Nephron (organoid): ENCODE measurements around the gene RGCC.

Source experiments
- H3K27ac Mint-ChIP-seq, 3 experiments: 2 replicates each; pipeline ENCODE4 v1.8.0; 2020; ENCODE audit warnings: mixed read lengths in 3 of 3, mild to moderate bottlenecking in 2 of 3, moderate library complexity in 1 of 3
- H3K27me3 Mint-ChIP-seq: 2 replicates; pipeline ENCODE4 v1.8.0; 2021; ENCODE audit warnings: low read depth, mild to moderate bottlenecking, moderate library complexity, mixed read lengths
- H3K36me3 Mint-ChIP-seq: 2 replicates; pipeline ENCODE4 v1.8.0; 2020; ENCODE audit warnings: low read depth, mixed read lengths
- H3K4me1 Mint-ChIP-seq: 2 replicates; pipeline ENCODE4 v1.8.0; 2020; ENCODE audit warnings: mixed read lengths
- H3K4me3 Mint-ChIP-seq, 3 experiments: 2 replicates each; pipeline ENCODE4 v1.8.0; 2020; ENCODE audit warnings: mild to moderate bottlenecking in 3 of 3, mixed read lengths in 3 of 3, moderate library complexity in 2 of 3
- H3K9me3 Mint-ChIP-seq: 2 replicates; pipeline ENCODE4 v1.8.0; 2020; ENCODE audit warnings: mixed read lengths
- TF ChIP-seq, protein P1 (sequence below), 3 experiments: fragments of 200-600 bp; sonication (generic); IDR thresholded peaks; one replicate each; pipeline ENCODE4 v1.5.0; 2021; ENCODE audit warnings: antibody characterized with exemption in 3 of 3; ENCODE audit not compliant: unreplicated experiment in 3 of 3

The RGCC gene

DNA sequence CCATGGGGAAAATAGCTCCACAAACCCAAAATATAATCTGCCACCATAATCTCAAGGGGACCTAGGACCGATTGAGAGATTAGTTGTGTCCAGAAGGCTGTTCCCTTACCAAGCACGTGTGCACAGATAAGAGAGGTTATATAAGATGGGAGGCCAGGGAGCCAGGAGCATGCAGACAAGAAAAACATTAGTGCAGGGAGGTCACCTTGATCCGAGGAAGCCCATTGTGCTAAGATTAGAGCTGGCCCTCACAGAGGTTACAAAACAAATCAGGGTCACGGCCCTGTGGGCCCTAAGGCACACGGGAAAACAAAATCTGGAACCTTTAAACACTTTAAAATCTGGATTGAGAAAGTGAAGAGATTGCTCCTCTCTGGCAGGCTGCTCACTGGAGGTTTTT lies 37.7 kb downstream of the RGCC start:
- no peaks in the 10 kb centered on the region for H3K9me3 Mint-ChIP-seq

DNA sequence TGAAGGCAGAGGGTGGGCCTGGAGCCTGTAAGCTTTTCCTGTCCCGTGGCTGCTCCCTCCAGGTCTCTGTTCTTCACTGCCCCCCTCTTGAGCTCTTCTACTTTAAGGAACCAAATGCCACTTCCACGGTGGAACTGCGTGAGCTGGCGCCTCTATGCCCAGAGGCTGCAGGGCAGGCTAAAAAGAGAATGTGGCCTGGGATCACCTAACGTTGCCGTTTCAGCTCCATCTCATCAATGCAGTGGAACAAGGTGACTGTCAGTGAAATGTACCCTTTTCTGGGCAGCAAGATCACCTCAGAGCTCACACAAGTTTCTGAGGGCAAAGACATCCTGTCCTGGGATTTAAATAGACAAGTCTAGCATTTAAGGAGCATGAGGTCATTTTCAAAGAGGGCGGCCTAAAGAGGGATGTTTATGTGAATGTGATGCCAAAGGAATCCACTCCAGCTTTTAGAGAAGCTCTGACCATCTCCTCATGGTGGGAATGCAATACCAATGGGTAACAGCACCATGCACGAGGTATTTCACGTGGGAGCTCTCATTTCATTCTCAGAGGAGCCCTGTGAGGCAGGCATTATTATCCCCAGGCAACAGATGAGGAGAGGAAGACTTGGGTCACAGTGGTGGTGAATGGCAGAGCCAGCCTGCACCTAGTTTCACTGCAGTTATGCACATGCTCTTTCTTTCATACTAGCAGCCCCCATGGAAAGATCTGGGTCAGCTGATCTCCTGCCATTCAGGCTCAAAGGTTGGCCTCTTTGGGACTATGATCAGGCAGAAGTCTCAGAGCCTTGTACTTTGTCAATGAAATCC lies 39.3 kb downstream of the RGCC start:
- H3K9me3 Mint-ChIP-seq, result no peaks in the 10 kb centered on the region
- TF ChIP-seq, protein P1, sequence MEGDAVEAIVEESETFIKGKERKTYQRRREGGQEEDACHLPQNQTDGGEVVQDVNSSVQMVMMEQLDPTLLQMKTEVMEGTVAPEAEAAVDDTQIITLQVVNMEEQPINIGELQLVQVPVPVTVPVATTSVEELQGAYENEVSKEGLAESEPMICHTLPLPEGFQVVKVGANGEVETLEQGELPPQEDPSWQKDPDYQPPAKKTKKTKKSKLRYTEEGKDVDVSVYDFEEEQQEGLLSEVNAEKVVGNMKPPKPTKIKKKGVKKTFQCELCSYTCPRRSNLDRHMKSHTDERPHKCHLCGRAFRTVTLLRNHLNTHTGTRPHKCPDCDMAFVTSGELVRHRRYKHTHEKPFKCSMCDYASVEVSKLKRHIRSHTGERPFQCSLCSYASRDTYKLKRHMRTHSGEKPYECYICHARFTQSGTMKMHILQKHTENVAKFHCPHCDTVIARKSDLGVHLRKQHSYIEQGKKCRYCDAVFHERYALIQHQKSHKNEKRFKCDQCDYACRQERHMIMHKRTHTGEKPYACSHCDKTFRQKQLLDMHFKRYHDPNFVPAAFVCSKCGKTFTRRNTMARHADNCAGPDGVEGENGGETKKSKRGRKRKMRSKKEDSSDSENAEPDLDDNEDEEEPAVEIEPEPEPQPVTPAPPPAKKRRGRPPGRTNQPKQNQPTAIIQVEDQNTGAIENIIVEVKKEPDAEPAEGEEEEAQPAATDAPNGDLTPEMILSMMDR (IDR thresholded peaks at IDR 0.05; ENCODE audit: unreplicated experiment in 3 of 3), result no peak
- H3K4me1 Mint-ChIP-seq, result no peaks in the 10 kb centered on the region
- peaks cover 15% of the 10 kb centered on the region for H3K27me3 Mint-ChIP-seq
- no peaks in the 10 kb centered on the region for H3K36me3 Mint-ChIP-seq
- no peak overlapping the region for H3K4me3 Mint-ChIP-seq
- no peak overlapping the region for H3K27ac Mint-ChIP-seq

More for the DNA sequence above, 37.7 kb downstream of the RGCC start:
- H3K27me3 Mint-ChIP-seq, result peaks cover 9% of the 10 kb centered on the region
- no peaks in the 10 kb centered on the region for H3K4me1 Mint-ChIP-seq
- no peak overlapping the region for H3K4me3 Mint-ChIP-seq
- TF ChIP-seq, protein P1 (IDR thresholded peaks at IDR 0.05; ENCODE audit: unreplicated experiment in 3 of 3), result no peak
- H3K27ac Mint-ChIP-seq, result no peak overlapping the region
- H3K36me3 Mint-ChIP-seq, result no peaks in the 10 kb centered on the region

DNA sequence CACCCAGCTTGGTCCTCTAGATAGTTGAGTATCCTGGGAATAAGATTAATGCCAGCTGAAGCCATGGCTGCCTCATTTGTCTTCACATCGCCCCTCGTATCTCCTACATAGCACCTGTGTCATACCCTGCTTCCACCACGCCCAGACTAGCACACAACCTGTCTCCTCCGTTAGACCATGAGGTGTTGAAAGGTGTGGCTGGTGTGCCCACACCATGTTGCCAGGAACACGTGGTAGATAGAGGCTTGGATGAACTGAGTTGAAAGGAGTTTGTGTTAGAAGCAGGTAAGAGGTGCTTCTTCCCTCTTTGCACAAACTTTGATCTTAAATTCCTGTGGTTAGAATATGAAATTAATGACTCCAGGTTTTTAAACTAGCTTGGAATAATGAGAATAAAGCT lies 40.1 kb downstream of the RGCC start:
- Mint-ChIP-seq H3K4me1 (no peaks in the 10 kb centered on the region), H3K36me3 (no peaks in the 10 kb centered on the region), H3K9me3 (no peaks in the 10 kb centered on the region), H3K27ac (no peak overlapping the region), H3K27me3 (peaks cover 15% of the 10 kb centered on the region), H3K4me3 (no peak overlapping the region)
- TF ChIP-seq, protein P1 (IDR thresholded peaks at IDR 0.05; ENCODE audit: unreplicated experiment in 3 of 3), result no peak

DNA sequence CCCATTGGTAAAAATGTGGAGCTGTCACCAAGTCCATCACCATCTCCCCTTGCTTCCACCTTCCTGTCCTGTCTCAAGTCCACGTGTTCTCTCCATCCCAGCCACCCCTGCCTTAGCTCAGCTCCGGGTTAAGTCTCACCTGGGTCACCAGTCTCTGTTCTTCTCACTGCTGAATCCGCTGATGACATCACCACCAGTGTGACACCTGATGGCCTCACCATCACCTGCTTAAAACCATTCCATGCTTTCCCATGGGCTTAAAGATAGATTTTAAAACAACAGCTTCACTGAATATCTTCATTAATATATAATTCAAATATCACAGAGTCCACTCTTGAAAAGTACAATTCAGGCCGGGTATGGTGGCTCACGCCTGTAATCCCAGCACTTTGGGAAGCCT lies 42.1 kb downstream of the RGCC start:
- H3K27ac Mint-ChIP-seq, result no peak overlapping the region
- no peaks in the 10 kb centered on the region for H3K4me1 Mint-ChIP-seq
- peaks cover 13% of the 10 kb centered on the region for H3K9me3 Mint-ChIP-seq
- no peak overlapping the region for H3K4me3 Mint-ChIP-seq
- TF ChIP-seq, protein P1 (IDR thresholded peaks at IDR 0.05; ENCODE audit: unreplicated experiment in 3 of 3), result no peak
- H3K27me3 Mint-ChIP-seq, result peaks cover 15% of the 10 kb centered on the region
- H3K36me3 Mint-ChIP-seq, result no peaks in the 10 kb centered on the region

DNA sequence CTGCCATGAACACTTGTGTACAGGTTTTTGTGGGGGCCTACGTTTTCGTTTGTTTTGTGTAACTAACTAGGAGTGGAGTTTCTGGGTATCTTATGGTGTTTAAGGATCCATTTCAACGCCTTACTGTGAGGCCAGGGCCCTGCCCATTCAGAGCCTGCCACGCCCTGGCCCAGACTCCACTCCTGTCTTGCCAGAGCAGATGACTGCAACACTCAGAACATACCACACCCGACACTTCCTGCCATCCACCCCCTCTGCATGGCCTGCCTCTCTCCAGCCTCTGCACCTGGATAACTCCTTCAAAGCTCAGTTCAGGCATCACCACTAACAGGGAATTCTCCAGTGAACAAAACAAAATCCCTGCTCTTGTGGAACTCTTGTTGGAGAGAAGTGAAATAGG lies 43.2 kb downstream of the RGCC start:
- Mint-ChIP-seq H3K27me3 (peaks cover 15% of the 10 kb centered on the region), H3K27ac (no peak overlapping the region), H3K9me3 (peaks cover 16% of the 10 kb centered on the region), H3K4me1 (no peaks in the 10 kb centered on the region), H3K36me3 (no peaks in the 10 kb centered on the region), H3K4me3 (no peak overlapping the region)
- TF ChIP-seq, protein P1 (IDR thresholded peaks at IDR 0.05; ENCODE audit: unreplicated experiment in 3 of 3), result no peak

DNA sequence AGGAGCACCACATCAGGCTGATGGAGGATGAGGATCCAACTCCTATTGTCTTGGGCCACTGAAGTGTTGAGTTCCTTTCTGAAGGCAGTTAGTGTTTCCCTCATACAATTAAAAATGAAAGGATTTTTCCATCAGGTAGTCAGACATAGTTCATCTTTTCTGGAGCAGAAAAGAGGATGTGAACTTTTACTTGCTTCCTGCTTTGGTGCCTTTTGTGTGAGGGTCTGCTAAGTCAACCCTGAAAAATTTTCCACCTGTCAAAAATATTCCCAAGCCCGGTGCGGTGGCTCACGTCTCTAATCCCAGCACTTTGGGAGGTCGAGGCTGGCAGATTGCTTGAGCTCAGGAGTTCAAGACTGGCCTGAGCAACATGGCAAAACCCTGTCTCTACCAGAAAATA lies 43.9 kb downstream of the RGCC start:
- TF ChIP-seq, protein P1 (IDR thresholded peaks at IDR 0.05; ENCODE audit: unreplicated experiment in 3 of 3), result no peak
- H3K4me1 Mint-ChIP-seq, result no peaks in the 10 kb centered on the region
- peaks cover 15% of the 10 kb centered on the region for H3K27me3 Mint-ChIP-seq
- H3K36me3 Mint-ChIP-seq, result no peaks in the 10 kb centered on the region
- no peak overlapping the region for H3K4me3 Mint-ChIP-seq
- H3K9me3 Mint-ChIP-seq, result peaks cover 20% of the 10 kb centered on the region
- no peak overlapping the region for H3K27ac Mint-ChIP-seq
